Osteoblast (primary cell): ENCODE results near the gene TFDP1. TPM values are rescaled to one million over a fixed set of nuclear protein-coding genes. Genes with fewer than 3 reads are reported as not detected.

Experiments
- DNase-seq: peaks from one replicate; pipeline ENCODE4 v3.0.0; 2011; ENCODE audit warnings: low spot score, mixed read lengths; ENCODE audit not compliant: insufficient read length; ENCODE audit errors: missing footprints
- H2AFZ ChIP-seq: 2 replicates; pipeline ENCODE4 v1.6.0; 2011; ENCODE audit warnings: mild to moderate bottlenecking, low read length
- H3K27ac ChIP-seq: 2 replicates; pipeline ENCODE4 v1.5.1; 2011; ENCODE audit warnings: mild to moderate bottlenecking, low read depth, low read length, moderate library complexity
- H3K27me3 ChIP-seq: 2 replicates; pipeline ENCODE4 v1.6.0; 2012; ENCODE audit warnings: mild to moderate bottlenecking, control low read depth, inconsistent platforms, low read length, moderate library complexity; ENCODE audit not compliant: insufficient read depth
- H3K36me3 ChIP-seq: 2 replicates; pipeline ENCODE4 v1.5.1; 2011; ENCODE audit warnings: mild to moderate bottlenecking, low read length, control low read depth, moderate library complexity; ENCODE audit not compliant: insufficient read depth
- H3K4me1 ChIP-seq: 2 replicates; pipeline ENCODE4 v1.5.1; 2011; ENCODE audit warnings: mild to moderate bottlenecking, low read length, control low read depth, moderate library complexity; ENCODE audit not compliant: insufficient read depth
- H3K4me2 ChIP-seq: 2 replicates; pipeline ENCODE4 v1.6.0; 2011; ENCODE audit warnings: mild to moderate bottlenecking, low read length; ENCODE audit not compliant: insufficient read depth
- H3K4me3 ChIP-seq: fragments of 200-600 bp; sonication (generic); 3 replicates; pipeline ENCODE4 v1.5.1; 2012; ENCODE audit warnings: mild to moderate bottlenecking, low read length, inconsistent platforms; ENCODE audit not compliant: insufficient read depth
- H3K79me2 ChIP-seq: 2 replicates; pipeline ENCODE4 v1.6.0; 2012; ENCODE audit warnings: mild to moderate bottlenecking, low read length, control low read depth, inconsistent platforms; ENCODE audit not compliant: insufficient read depth
- H3K9me3 ChIP-seq: 2 replicates; pipeline ENCODE4 v1.5.1; 2011; ENCODE audit warnings: low read depth, low read length, control low read depth
- H4K20me1 ChIP-seq: 2 replicates; pipeline ENCODE4 v1.6.0; 2012; ENCODE audit warnings: mild to moderate bottlenecking, low read length, control low read depth; ENCODE audit not compliant: insufficient read depth
- total RNA-seq: library from RNA; depleted of rRNA; stranded (reverse); fragments of >200 nt; gene quantifications from 2 replicates; pipeline ENCODE4 v1.2.3, GENCODE V29; 2012
- TF ChIP-seq, protein P1 (sequence below): IDR thresholded peaks from 2 replicates; pipeline ENCODE4 v1.5.1; 2011; ENCODE audit warnings: mild to moderate bottlenecking, low read depth, low read length, moderate library complexity; ENCODE audit errors: extremely low read depth

TFDP1 gene
- total RNA-seq, 1 donor: 56.8 TPM

- Histone ChIP-seq H3K27me3 (no peaks in the 10 kb centered on the region), H3K79me2 (peaks cover 88% of the 10 kb centered on the region), H4K20me1 (peaks cover 69% of the 10 kb centered on the region), H3K4me2 (no peak overlapping the region), H3K27ac (no peak overlapping the region), H3K9me3 (no peaks in the 10 kb centered on the region), H3K36me3 (peaks cover 40% of the 10 kb centered on the region), H3K4me3 (no peak overlapping the region), H2AFZ (no peak overlapping the region), H3K4me1 (peaks cover 10% of the 10 kb centered on the region)
- TF ChIP-seq, protein P1, sequence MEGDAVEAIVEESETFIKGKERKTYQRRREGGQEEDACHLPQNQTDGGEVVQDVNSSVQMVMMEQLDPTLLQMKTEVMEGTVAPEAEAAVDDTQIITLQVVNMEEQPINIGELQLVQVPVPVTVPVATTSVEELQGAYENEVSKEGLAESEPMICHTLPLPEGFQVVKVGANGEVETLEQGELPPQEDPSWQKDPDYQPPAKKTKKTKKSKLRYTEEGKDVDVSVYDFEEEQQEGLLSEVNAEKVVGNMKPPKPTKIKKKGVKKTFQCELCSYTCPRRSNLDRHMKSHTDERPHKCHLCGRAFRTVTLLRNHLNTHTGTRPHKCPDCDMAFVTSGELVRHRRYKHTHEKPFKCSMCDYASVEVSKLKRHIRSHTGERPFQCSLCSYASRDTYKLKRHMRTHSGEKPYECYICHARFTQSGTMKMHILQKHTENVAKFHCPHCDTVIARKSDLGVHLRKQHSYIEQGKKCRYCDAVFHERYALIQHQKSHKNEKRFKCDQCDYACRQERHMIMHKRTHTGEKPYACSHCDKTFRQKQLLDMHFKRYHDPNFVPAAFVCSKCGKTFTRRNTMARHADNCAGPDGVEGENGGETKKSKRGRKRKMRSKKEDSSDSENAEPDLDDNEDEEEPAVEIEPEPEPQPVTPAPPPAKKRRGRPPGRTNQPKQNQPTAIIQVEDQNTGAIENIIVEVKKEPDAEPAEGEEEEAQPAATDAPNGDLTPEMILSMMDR: no peak
- DNase-seq: peak; percentile 42
Observed at GRCh38 chr13:113616281-113616906, 31.8 kb downstream of the TFDP1 start.

DNA sequence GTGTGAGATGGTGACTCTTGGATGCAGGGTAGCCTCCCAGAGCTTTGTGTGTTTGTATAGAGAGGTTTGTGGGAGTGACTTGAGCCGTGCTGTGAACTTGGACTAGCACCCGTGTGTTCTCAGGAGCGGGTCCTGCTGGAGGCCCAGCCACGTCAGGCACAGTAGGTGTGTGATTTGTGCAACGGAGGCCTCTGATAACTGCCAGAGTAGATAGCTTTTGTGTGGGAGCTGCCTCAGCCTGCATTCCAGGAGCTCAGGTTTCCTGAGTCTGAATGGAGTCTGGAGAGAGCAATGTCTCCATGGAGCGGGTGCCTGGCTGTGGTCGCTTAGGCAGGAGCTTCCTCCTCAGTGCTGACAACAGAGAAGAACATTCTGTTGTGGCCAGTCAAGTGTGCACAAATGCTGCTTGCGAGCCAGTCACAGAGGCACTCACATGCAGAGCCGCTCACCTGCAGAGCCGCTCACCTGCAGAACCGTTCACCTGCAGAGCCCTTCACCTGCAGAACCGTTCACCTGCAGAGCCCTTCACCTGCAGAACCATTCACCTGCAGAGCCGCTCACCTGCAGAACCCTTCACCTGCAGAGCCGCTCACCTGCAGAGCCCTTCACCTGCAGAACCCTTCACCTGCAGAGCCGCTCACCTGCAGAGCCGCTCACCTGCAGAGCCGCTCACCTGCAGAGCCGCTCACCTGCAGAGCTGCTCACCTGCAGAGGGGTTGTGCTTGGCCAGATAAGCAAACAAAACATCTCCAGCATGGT is 32.6 kb downstream of the TFDP1 start:
- H3K4me1 ChIP-seq: peaks cover 10% of the 10 kb centered on the region
- peak; percentile 76 for DNase-seq
- H3K4me2 ChIP-seq: no peak overlapping the region
- peaks cover 32% of the 10 kb centered on the region for H3K36me3 ChIP-seq
- peaks cover 63% of the 10 kb centered on the region for H4K20me1 ChIP-seq
- H3K9me3 ChIP-seq: no peaks in the 10 kb centered on the region
- no peaks in the 10 kb centered on the region for H3K27me3 ChIP-seq
- no peak overlapping the region for H3K4me3 ChIP-seq
- H3K79me2 ChIP-seq: peaks cover 80% of the 10 kb centered on the region
- no peak overlapping the region for H2AFZ ChIP-seq
- no peak overlapping the region for H3K27ac ChIP-seq
- TF ChIP-seq, protein P1: no peak

DNA sequence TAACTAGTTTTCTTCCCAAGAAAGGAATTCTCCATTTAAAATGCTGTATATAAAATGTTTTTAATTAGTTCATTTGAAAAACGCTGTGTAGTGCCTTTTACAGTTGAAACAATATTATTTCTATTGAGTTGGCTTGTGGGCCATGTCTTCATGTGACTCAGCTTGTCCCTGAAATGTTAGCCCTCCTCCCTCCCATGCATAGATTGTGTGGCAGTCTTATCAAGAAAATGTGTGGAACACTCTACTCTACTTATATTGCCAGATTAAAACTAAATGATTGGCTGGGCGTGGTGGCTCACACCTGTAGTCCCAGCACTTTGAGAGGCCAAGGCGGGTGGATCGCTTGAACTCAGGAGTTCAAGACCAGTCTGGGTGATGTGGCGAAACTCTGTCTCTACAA is 33.4 kb downstream of the TFDP1 start:
- TF ChIP-seq, protein P1: no peak
- no peak overlapping the region for H3K4me3 ChIP-seq
- H3K27ac ChIP-seq: no peak overlapping the region
- no peaks in the 10 kb centered on the region for H3K27me3 ChIP-seq
- peaks cover 68% of the 10 kb centered on the region for H4K20me1 ChIP-seq
- no peak overlapping the region for H2AFZ ChIP-seq
- no peak overlapping the region for H3K4me2 ChIP-seq
- H3K79me2 ChIP-seq: peaks cover 72% of the 10 kb centered on the region
- H3K36me3 ChIP-seq: peaks cover 29% of the 10 kb centered on the region
- no peaks in the 10 kb centered on the region for H3K9me3 ChIP-seq
- H3K4me1 ChIP-seq: peaks cover 10% of the 10 kb centered on the region
- peak; percentile 73 for DNase-seq

- no peaks in the 10 kb centered on the region for H3K9me3 ChIP-seq
- H3K4me1 ChIP-seq: peaks cover 10% of the 10 kb centered on the region
- DNase-seq: no peak
- H3K4me3 ChIP-seq: no peak overlapping the region
- TF ChIP-seq, protein P1: no peak
- H3K27me3 ChIP-seq: no peaks in the 10 kb centered on the region
- no peak overlapping the region for H2AFZ ChIP-seq
- peaks cover 65% of the 10 kb centered on the region for H4K20me1 ChIP-seq
- H3K79me2 ChIP-seq: peaks cover 67% of the 10 kb centered on the region
- H3K36me3 ChIP-seq: peaks cover 25% of the 10 kb centered on the region
- no peak overlapping the region for H3K27ac ChIP-seq
- no peak overlapping the region for H3K4me2 ChIP-seq
Observed at GRCh38 chr13:113618455-113618854, 33.9 kb downstream of the TFDP1 start.
